Fibroblast of skin of left quadriceps (primary cell): ENCODE results near the gene MAD1L1.
A peak's percentile ranks its signal among the peaks of the same experiment; 100 is the strongest.

ENCODE experiments used
- DNase-seq, 2 experiments: peaks; one replicate each; pipeline ENCODE4 v3.0.0-alpha.2; 2013; ENCODE audit warnings: low read depth in 2 of 2

The MAD1L1 gene

GRCh38 chr7:1914321-1914720 lies 318.4 kb downstream of the MAD1L1 start:
- no peak for DNase-seq

- DNase-seq = no peak
Observed at GRCh38 chr7:1913466-1914282, 319.1 kb downstream of the MAD1L1 start.

GRCh38 chr7:1912593-1913465 lies 319.9 kb downstream of the MAD1L1 start:
- DNase-seq = peak; percentile 73 to 75

GRCh38 chr7:1911571-1911970 lies 321.2 kb downstream of the MAD1L1 start:
- no peak for DNase-seq

- no peak for DNase-seq
Observed at GRCh38 chr7:1910827-1911226, 321.9 kb downstream of the MAD1L1 start.

- DNase-seq = no peak
Observed at GRCh38 chr7:1910081-1910685, 322.6 kb downstream of the MAD1L1 start.

- no peak for DNase-seq
Observed at GRCh38 chr7:1909476-1909875, 323.3 kb downstream of the MAD1L1 start.

GRCh38 chr7:1908823-1909420 lies 323.8 kb downstream of the MAD1L1 start:
- DNase-seq = no peak

GRCh38 chr7:1907751-1908365 lies 324.9 kb downstream of the MAD1L1 start:
- DNase-seq = no peak

- no peak for DNase-seq
Observed at GRCh38 chr7:1906988-1907745, 325.6 kb downstream of the MAD1L1 start.

- no peak for DNase-seq
Observed at GRCh38 chr7:1906087-1906830, 326.5 kb downstream of the MAD1L1 start.

- DNase-seq = no peak
Observed at GRCh38 chr7:1902231-1902855, 330.4 kb downstream of the MAD1L1 start.

GRCh38 chr7:1901431-1902210 lies 331.1 kb downstream of the MAD1L1 start:
- no peak for DNase-seq

- DNase-seq = no peak
Observed at GRCh38 chr7:1900847-1901246, 331.9 kb downstream of the MAD1L1 start.

- DNase-seq = no peak
Observed at GRCh38 chr7:1899951-1900762, 332.6 kb downstream of the MAD1L1 start.

- DNase-seq = no peak
Observed at GRCh38 chr7:1899196-1899595, 333.5 kb downstream of the MAD1L1 start.

GRCh38 chr7:1898628-1899185 lies 334.0 kb downstream of the MAD1L1 start:
- no peak for DNase-seq
